ENCODE results near the gene BZW1. TPM values are rescaled to one million over a fixed set of nuclear protein-coding genes. Genes with fewer than 3 reads are reported as not detected.

The BZW1 gene
- total RNA-seq, 1 donor from 2014 or later: 302 TPM

- H3K4me3 Mint-ChIP-seq (ENCODE audit: unreplicated experiment): peak overlapping the region; percentile 89
- peaks cover 24% of the 10 kb centered on the region for H3K36me3 Mint-ChIP-seq (ENCODE audit: low read depth, unreplicated experiment)
- H3K27ac Mint-ChIP-seq (ENCODE audit: unreplicated experiment): peak overlapping the region; percentile 45
- H3K27me3 Mint-ChIP-seq (ENCODE audit: unreplicated experiment): peaks cover 19% of the 10 kb centered on the region
- no peak for DNase-seq (ENCODE audit: low spot score)
- TF ChIP-seq, protein P1, sequence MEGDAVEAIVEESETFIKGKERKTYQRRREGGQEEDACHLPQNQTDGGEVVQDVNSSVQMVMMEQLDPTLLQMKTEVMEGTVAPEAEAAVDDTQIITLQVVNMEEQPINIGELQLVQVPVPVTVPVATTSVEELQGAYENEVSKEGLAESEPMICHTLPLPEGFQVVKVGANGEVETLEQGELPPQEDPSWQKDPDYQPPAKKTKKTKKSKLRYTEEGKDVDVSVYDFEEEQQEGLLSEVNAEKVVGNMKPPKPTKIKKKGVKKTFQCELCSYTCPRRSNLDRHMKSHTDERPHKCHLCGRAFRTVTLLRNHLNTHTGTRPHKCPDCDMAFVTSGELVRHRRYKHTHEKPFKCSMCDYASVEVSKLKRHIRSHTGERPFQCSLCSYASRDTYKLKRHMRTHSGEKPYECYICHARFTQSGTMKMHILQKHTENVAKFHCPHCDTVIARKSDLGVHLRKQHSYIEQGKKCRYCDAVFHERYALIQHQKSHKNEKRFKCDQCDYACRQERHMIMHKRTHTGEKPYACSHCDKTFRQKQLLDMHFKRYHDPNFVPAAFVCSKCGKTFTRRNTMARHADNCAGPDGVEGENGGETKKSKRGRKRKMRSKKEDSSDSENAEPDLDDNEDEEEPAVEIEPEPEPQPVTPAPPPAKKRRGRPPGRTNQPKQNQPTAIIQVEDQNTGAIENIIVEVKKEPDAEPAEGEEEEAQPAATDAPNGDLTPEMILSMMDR (IDR thresholded peaks at IDR 0.05; ENCODE audit: unreplicated experiment): no peak
- peaks cover 38% of the 10 kb centered on the region for H3K4me1 Mint-ChIP-seq (ENCODE audit: unreplicated experiment)
- H3K9me3 Mint-ChIP-seq (ENCODE audit: unreplicated experiment): no peaks in the 10 kb centered on the region
Observed at GRCh38 chr2:200809506-200810251, 2.0 kb upstream of the BZW1 start.

DNA sequence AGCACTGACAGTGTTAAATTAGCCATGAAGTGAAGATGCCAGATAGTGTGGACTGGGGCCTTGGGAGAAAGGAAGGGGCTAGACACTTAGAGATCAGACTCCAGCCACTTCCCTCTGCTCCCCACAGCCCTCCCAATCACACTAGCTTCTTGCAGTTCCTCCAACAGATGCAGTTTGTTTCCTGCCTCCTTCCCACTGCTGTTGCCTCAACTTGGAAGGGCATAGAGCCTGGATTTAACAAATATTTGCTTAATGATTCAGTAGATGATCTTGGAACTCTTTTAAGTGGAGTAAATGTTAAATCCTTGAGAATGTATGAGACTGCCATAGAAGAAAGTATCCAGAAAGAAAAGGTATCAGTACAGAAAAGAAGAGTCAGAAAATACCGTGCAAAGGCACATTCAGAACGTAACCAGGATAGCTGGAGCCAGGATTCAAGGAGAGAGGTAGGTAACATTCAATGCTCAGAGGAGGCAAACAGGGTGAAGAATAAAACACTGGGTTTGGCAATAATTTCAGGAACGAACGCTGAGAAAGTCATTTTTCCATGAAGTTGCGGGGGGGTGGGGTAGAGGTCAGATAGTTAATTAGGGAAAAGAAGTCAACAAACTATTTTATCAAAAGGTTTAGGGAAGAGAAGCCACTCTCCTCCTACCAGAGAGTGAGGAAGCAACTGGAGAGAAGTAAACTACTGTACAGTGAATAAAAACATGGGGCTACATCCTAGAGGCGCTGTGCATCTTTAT, 1.3 kb upstream of the BZW1 start:
- Mint-ChIP-seq H3K4me1 (ENCODE audit: unreplicated experiment) (peaks cover 38% of the 10 kb centered on the region), H3K9me3 (ENCODE audit: unreplicated experiment) (no peaks in the 10 kb centered on the region), H3K27ac (ENCODE audit: unreplicated experiment) (peak overlapping the region; percentile 75), H3K4me3 (ENCODE audit: unreplicated experiment) (peak overlapping the region; percentile 89), H3K36me3 (ENCODE audit: low read depth, unreplicated experiment) (peaks cover 31% of the 10 kb centered on the region), H3K27me3 (ENCODE audit: unreplicated experiment) (peaks cover 22% of the 10 kb centered on the region)
- TF ChIP-seq, protein P1 (IDR thresholded peaks at IDR 0.05; ENCODE audit: unreplicated experiment): no peak
- peak; percentile 25 for DNase-seq (ENCODE audit: low spot score)

- Mint-ChIP-seq H3K36me3 (ENCODE audit: low read depth, unreplicated experiment) (peaks cover 36% of the 10 kb centered on the region), H3K4me1 (ENCODE audit: unreplicated experiment) (peaks cover 38% of the 10 kb centered on the region), H3K4me3 (ENCODE audit: unreplicated experiment) (peak overlapping the region; percentile 89), H3K27ac (ENCODE audit: unreplicated experiment) (peak overlapping the region; percentile 75), H3K27me3 (ENCODE audit: unreplicated experiment) (peaks cover 20% of the 10 kb centered on the region), H3K9me3 (ENCODE audit: unreplicated experiment) (no peaks in the 10 kb centered on the region)
- DNase-seq (ENCODE audit: low spot score): no peak
- TF ChIP-seq, protein P1 (IDR thresholded peaks at IDR 0.05; ENCODE audit: unreplicated experiment): no peak
Observed at GRCh38 chr2:200810998-200811332, 745 bp upstream of the BZW1 start.

GRCh38 chr2:200812122-200813022, 662 bp downstream of the BZW1 start:
- H3K9me3 Mint-ChIP-seq (ENCODE audit: unreplicated experiment): no peaks in the 10 kb centered on the region
- peak overlapping the region; percentile 98 for H3K27ac Mint-ChIP-seq (ENCODE audit: unreplicated experiment)
- peaks cover 23% of the 10 kb centered on the region for H3K27me3 Mint-ChIP-seq (ENCODE audit: unreplicated experiment)
- H3K4me1 Mint-ChIP-seq (ENCODE audit: unreplicated experiment): peaks cover 38% of the 10 kb centered on the region
- peak overlapping the region; percentile 100 for H3K4me3 Mint-ChIP-seq (ENCODE audit: unreplicated experiment)
- peak; percentile 78 for DNase-seq (ENCODE audit: low spot score)
- TF ChIP-seq, protein P1 (IDR thresholded peaks at IDR 0.05; ENCODE audit: unreplicated experiment): no peak
- H3K36me3 Mint-ChIP-seq (ENCODE audit: low read depth, unreplicated experiment): peaks cover 49% of the 10 kb centered on the region
